Measurements from ENCODE around the gene HAUS8. TPM values are rescaled to one million over a fixed set of nuclear protein-coding genes. Genes with fewer than 3 reads are reported as not detected.
"Not testable (repeated sequence)": the region's sequence is repeated elsewhere in the genome, so short reads cannot be mapped to it uniquely, and the experiment has no call there.

The HAUS8 gene
- total RNA-seq, 2 donors from 2014 or later, result 26.0 to 35.2 TPM

DNA sequence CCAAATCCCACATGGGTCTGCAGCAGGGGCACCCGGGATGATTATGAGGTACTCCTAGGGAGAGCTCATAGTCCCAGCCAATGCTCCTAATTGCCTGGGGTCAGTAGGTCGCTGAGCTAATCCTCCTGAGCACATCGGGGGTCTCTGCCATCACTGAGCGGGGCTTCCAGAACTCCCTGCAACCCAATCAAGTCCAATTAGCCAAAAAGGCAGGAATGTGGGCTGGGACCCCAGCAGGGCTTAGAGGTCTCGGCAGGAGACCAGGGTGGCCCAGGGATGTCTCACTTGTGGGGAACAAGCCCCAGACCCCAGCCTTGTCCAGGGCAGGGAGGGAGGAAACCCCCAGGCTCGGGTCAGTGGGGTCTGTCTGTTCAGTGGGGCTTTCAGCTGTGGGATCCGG lies 31.5 kb downstream of the HAUS8 start:
- peaks cover 10% of the 10 kb centered on the region for H3K36me3 Mint-ChIP-seq (ENCODE audit: low read depth)
- no peaks in the 10 kb centered on the region for H3K9me3 Mint-ChIP-seq
- H3K27me3 Mint-ChIP-seq, result peaks cover 9% of the 10 kb centered on the region
- H3K4me3 Mint-ChIP-seq, result no peak overlapping the region
- H3K27ac Mint-ChIP-seq, result no peak overlapping the region
- ATAC-seq (replicated peaks), result no peak
- no peaks in the 10 kb centered on the region for H3K4me1 Mint-ChIP-seq

DNA sequence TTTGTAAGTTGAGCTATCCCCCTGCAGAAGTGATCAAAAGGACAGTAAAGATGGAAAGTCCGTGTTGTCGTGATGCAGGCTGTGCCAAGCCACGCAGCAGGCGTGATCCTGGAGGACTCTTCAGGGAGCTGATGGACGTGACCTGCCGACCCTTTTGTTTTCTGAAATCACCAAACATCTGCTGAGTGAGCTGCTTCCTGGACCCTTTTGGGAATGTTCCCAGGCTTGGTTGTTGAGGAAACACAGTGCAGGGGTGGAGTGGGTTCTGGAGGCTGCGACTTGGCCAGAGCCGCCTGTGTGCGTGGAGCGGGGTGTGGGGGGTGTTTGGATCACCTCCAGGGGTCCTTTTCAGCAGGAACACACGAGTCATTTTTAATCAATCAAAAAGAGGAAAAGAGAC lies 33.3 kb downstream of the HAUS8 start:
- Mint-ChIP-seq H3K4me3 (no peak overlapping the region), H3K9me3 (no peaks in the 10 kb centered on the region), H3K27ac (no peak overlapping the region), H3K27me3 (peaks cover 14% of the 10 kb centered on the region), H3K4me1 (no peaks in the 10 kb centered on the region), H3K36me3 (ENCODE audit: low read depth) (no peaks in the 10 kb centered on the region)
- ATAC-seq (replicated peaks), result no peak

DNA sequence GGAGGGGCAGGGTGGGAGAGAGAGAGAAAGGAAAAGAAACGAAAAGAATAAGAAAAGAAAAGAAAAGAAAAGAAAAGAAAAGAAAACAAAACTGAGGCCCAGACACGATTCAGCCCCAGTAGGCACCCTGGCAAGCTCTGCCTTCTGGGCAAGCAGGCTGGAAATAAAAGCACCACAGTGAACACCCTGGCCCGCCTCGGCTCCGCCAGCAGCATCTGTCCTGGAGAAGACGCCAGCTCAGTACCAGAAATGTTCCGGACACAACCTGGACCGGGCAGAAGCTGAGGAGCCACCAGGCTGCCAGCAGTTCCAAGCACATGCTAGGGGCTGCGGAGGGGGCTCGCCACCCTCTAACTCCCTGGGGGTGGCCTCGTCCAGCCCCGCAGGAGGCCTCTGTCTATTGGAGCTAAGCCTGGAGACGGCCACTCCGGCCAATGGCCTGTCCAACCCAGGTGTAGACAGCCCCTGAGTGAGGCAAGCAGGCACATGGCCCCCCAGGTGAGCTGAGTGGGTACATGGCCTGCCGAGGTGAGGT lies 37.2 kb downstream of the HAUS8 start:
- Mint-ChIP-seq H3K27ac (no peak overlapping the region), H3K4me3 (no peak overlapping the region), H3K9me3 (no peaks in the 10 kb centered on the region), H3K4me1 (no peaks in the 10 kb centered on the region), H3K27me3 (peaks cover 14% of the 10 kb centered on the region), H3K36me3 (ENCODE audit: low read depth) (no peaks in the 10 kb centered on the region)
- no peak for ATAC-seq (replicated peaks)

DNA sequence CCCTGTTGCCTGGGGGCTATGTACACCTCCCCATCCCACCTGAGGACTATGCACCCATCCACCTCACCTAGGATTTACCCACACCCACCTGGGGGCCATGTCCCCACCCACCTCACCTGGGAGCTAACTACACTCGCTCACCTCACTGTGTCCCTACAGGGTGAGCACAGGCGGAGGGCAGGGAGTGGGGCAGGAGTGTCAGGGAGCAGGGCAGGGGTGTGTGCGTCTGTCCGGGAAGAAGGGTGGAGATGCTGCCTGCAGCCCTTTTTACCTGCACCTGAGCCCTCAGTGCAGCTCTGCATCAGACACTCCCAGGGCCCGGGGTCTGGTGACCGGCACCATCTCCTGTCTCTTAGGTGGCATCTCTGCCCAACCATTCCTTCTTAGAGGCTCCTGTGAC lies 38.1 kb downstream of the HAUS8 start:
- Mint-ChIP-seq H3K27ac (no peak overlapping the region), H3K9me3 (no peaks in the 10 kb centered on the region), H3K27me3 (peaks cover 18% of the 10 kb centered on the region), H3K4me1 (no peaks in the 10 kb centered on the region), H3K4me3 (no peak overlapping the region), H3K36me3 (ENCODE audit: low read depth) (no peaks in the 10 kb centered on the region)
- ATAC-seq (replicated peaks), result no peak

- H3K27me3 Mint-ChIP-seq, result peaks cover 16% of the 10 kb centered on the region
- H3K9me3 Mint-ChIP-seq, result no peaks in the 10 kb centered on the region
- no peaks in the 10 kb centered on the region for H3K36me3 Mint-ChIP-seq (ENCODE audit: low read depth)
- H3K4me3 Mint-ChIP-seq, result no peak overlapping the region
- no peak for ATAC-seq (replicated peaks)
- no peak overlapping the region for H3K27ac Mint-ChIP-seq
- H3K4me1 Mint-ChIP-seq, result no peaks in the 10 kb centered on the region
Observed at GRCh38 chr19:17036640-17037039, 38.6 kb downstream of the HAUS8 start.

DNA sequence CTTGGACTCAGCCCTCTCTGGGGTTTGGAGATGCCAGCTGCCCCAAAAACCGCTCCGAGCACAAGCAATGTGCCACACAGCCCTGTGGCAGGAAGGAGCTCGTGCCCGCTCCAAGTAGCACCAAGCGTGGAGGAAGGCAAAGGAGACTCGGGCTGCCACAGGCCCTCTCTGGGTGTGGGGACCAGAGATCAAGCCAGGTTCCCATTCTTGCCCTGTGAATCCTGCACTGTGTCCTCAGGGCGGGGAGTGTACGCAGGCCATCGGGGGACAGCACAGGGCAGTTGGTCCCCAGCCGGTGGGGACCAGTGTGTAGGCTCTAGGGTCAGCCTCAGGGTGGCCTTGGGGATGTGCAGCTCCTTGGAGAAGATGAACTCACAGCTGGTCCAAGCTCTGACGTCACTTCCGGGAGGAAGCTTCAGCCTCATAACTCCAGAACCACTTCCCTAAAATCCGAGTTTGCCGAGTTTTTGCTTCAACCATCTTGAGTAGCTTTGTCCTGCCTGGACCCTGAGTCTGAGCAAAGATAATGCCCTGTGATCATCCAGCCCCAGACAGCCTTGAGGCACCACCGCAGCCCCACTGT lies 39.3 kb downstream of the HAUS8 start:
- H3K9me3 Mint-ChIP-seq, result no peaks in the 10 kb centered on the region
- ATAC-seq (replicated peaks), result no peak
- no peak overlapping the region for H3K27ac Mint-ChIP-seq
- peaks cover 15% of the 10 kb centered on the region for H3K27me3 Mint-ChIP-seq
- H3K36me3 Mint-ChIP-seq (ENCODE audit: low read depth), result no peaks in the 10 kb centered on the region
- H3K4me3 Mint-ChIP-seq, result no peak overlapping the region
- no peaks in the 10 kb centered on the region for H3K4me1 Mint-ChIP-seq

- H3K9me3 Mint-ChIP-seq, result no peaks in the 10 kb centered on the region
- no peak overlapping the region for H3K27ac Mint-ChIP-seq
- no peak for ATAC-seq (replicated peaks)
- H3K27me3 Mint-ChIP-seq, result peaks cover 22% of the 10 kb centered on the region
- H3K4me1 Mint-ChIP-seq, result no peaks in the 10 kb centered on the region
- no peaks in the 10 kb centered on the region for H3K36me3 Mint-ChIP-seq (ENCODE audit: low read depth)
- H3K4me3 Mint-ChIP-seq, result no peak overlapping the region
Observed at GRCh38 chr19:17031741-17032140, 43.5 kb downstream of the HAUS8 start.

DNA sequence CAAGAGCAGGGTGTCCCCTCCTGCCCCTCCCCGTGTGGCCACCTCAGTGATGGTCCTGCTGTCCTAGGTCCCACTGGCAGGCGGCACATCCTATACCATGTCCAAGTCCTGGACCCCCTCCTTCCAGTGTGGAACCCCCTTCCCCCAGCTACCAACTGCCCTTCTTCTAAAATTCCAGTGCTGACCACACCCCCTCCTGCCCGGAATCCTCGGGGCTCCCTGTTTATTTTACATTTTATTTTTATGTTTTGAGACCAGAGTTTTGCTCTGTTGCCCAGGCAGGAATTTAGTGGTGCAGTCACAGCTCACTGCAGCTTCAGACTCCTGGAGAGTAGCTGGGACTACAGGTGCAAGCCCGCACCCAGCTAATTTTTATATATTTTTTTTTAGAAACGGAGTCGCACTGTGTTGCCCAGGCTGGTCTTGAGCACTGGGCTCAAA lies 47.7 kb downstream of the HAUS8 start:
- H3K36me3 Mint-ChIP-seq (ENCODE audit: low read depth), result no peaks in the 10 kb centered on the region
- peaks cover 5% of the 10 kb centered on the region for H3K4me1 Mint-ChIP-seq
- no peak overlapping the region for H3K27ac Mint-ChIP-seq
- peak overlapping the region; percentile 27 for H3K4me3 Mint-ChIP-seq
- peaks cover 47% of the 10 kb centered on the region for H3K27me3 Mint-ChIP-seq
- peaks cover 10% of the 10 kb centered on the region for H3K9me3 Mint-ChIP-seq
- no peak for ATAC-seq (replicated peaks)

DNA sequence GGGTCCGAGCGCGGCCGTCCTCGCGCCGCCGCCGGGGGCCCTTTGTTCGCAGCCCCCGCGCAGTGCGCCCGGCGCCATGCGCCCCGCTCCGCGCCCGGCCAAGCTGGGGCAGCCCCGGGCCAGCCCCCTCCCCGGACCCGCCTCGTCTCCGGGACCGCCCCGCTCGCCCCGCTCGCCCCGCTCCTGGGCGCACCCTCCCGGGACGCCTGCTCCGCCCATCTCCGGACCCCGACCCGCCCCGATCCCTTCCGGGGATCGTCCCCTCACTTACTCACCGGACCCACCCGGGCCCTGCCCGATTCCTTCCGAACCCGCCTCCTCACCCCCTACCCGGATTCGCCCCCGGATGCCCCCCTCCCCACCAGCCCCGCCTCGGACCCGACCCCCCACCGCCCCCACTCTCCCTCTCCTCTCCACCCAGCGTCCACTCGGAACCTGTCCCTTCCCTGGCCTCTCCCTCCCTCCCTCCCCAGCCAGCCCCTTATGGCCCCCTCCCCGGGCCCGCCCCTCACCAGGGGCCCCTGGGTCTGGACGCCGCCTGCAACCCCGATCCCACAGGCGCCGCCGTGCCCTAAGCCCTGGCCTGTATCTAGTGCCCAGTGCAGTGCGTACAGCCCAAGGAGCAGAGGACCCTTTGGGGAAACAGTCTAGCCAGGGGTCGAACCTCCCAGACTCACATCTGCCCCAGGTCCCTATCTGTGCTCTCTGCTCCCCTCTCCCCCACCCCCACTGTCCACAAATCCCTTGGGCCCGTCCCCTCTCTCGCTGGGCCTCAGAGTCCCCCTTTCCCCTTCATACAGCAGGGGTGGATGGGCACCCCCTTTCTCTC lies 48.3 kb downstream of the HAUS8 start, which contains the start of gene CPAMD8:
Gene CPAMD8 (minus strand): TSS at position 105 of the 829 bp plus-strand sequence. CDS start 168 bp downstream, outside the sequence.
- peaks cover 43% of the 10 kb centered on the region for H3K27me3 Mint-ChIP-seq
- H3K4me1 Mint-ChIP-seq, result peaks cover 5% of the 10 kb centered on the region
- H3K27ac Mint-ChIP-seq, result no peak within 1 kb of the TSS
- peaks cover 10% of the 10 kb centered on the region for H3K9me3 Mint-ChIP-seq
- peak within 1 kb of the TSS; percentile 74 for H3K4me3 Mint-ChIP-seq
- no peaks in the 10 kb centered on the region for H3K36me3 Mint-ChIP-seq (ENCODE audit: low read depth)
- ATAC-seq (replicated peaks), result no peak

DNA sequence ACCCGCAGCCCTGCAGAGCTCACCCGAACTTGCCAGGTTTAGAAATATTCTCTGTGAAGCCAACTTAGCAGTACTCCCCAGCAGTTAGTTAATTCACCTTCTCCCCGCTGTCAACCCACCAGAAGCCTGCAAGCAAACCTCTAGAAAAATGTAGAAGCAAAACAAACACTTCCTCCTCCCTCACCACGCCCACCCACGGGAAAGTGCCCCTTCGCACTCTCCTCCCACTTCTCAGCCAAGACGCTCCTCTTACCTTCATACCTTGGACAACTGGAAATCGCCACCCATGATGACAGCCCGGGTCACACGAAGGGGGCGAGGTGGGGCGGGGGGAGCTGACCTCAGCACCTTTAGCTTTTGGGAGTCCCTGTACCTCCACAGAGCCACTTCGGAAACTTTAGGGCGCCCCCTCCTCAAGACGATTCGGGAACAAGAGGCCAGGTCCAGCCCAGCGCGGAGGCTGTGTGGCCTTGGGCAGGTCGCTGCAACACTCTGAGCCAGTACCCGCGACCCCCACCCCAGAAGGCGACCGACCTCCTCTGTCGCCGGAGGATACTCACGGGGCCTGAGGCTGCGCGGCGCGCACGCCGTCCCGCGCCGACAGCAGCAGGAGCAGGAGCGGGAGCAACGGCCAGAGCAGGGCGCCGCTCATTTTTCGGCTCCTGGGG lies 49.1 kb downstream of the HAUS8 start:
- Mint-ChIP-seq H3K27me3 (peaks cover 43% of the 10 kb centered on the region), H3K36me3 (ENCODE audit: low read depth) (no peaks in the 10 kb centered on the region), H3K4me1 (peaks cover 5% of the 10 kb centered on the region), H3K4me3 (peak overlapping the region; percentile 74), H3K27ac (no peak overlapping the region), H3K9me3 (peaks cover 10% of the 10 kb centered on the region)
- peak; percentile 23 for ATAC-seq (replicated peaks)

GRCh38 chr19:17025361-17025760 lies 49.9 kb downstream of the HAUS8 start:
- no peak overlapping the region for H3K27ac Mint-ChIP-seq
- H3K36me3 Mint-ChIP-seq (ENCODE audit: low read depth), result no peaks in the 10 kb centered on the region
- H3K9me3 Mint-ChIP-seq, result peaks cover 10% of the 10 kb centered on the region
- peaks cover 5% of the 10 kb centered on the region for H3K4me1 Mint-ChIP-seq
- peaks cover 43% of the 10 kb centered on the region for H3K27me3 Mint-ChIP-seq
- no peak for ATAC-seq (replicated peaks)
- H3K4me3 Mint-ChIP-seq, result peak overlapping the region; percentile 74

GRCh38 chr19:17024941-17025340 lies 50.3 kb downstream of the HAUS8 start:
- not testable (repeated sequence) for H3K36me3 Mint-ChIP-seq (ENCODE audit: low read depth); H3K4me3 Mint-ChIP-seq; H3K27ac Mint-ChIP-seq; ATAC-seq (replicated peaks); H3K4me1 Mint-ChIP-seq
- Mint-ChIP-seq H3K27me3 (peaks cover 43% of the 10 kb centered on the region), H3K9me3 (peaks cover 10% of the 10 kb centered on the region)

GRCh38 chr19:17023805-17024204 lies 51.4 kb downstream of the HAUS8 start:
- H3K36me3 Mint-ChIP-seq (ENCODE audit: low read depth), result no peaks in the 10 kb centered on the region
- ATAC-seq (replicated peaks), result no peak
- peaks cover 10% of the 10 kb centered on the region for H3K9me3 Mint-ChIP-seq
- H3K27me3 Mint-ChIP-seq, result peaks cover 39% of the 10 kb centered on the region
- peaks cover 5% of the 10 kb centered on the region for H3K4me1 Mint-ChIP-seq
- H3K27ac Mint-ChIP-seq, result no peak overlapping the region
- no peak overlapping the region for H3K4me3 Mint-ChIP-seq

DNA sequence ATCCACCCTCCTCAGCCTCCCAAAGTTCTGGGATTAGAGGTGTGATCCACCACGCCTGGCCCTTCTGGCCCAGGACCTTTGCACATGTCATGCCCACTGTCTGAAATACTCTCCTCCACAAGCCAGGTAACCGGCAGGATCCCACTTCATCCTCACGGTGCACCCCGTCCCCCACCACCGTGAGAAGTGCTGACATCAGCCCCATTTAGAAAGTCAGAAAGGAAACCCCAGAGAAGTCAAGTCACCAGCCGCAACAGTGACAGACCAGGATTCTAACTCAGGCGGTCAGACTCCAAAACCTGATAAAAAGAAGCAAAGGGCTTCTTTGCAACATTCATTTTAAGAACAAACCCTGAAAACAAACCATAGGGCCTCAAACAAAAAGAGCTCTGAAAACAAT lies 52.5 kb downstream of the HAUS8 start:
- H3K27me3 Mint-ChIP-seq, result peaks cover 28% of the 10 kb centered on the region
- no peak for ATAC-seq (replicated peaks)
- H3K4me1 Mint-ChIP-seq, result peaks cover 5% of the 10 kb centered on the region
- no peak overlapping the region for H3K27ac Mint-ChIP-seq
- peaks cover 10% of the 10 kb centered on the region for H3K9me3 Mint-ChIP-seq
- H3K36me3 Mint-ChIP-seq (ENCODE audit: low read depth), result no peaks in the 10 kb centered on the region
- H3K4me3 Mint-ChIP-seq, result no peak overlapping the region
